ENCODE data around the gene CDHR4. TPM values are rescaled to one million over a fixed set of nuclear protein-coding genes. Genes with fewer than 3 reads are reported as not detected.

Gene CDHR4
- total and polyA plus RNA-seq, 9 of the 15 experiments (the other 6 are each of a cell fraction or from before 2014, with no cell fraction given), result 0.21 TPM; not detected in 8

- BruUV-seq (replicated peaks), result no TSS peak
- Histone ChIP-seq H3K4me3 (no peak overlapping the region), H4K20me1 (replicated peaks; ENCODE audit: control insufficient read depth, insufficient read depth, low read length) (no peaks in the 10 kb centered on the region), H3K79me2 (ENCODE audit: control insufficient read depth, insufficient read depth, low read length) (no peaks in the 10 kb centered on the region), H3K9ac (ENCODE audit: insufficient read depth in 1 of 2, low read depth in 2 of 2, low read length in 2 of 2) (no peak overlapping the region), H3K4me1 (replicated peaks in 1 of 2; ENCODE audit: control insufficient read depth in 2 of 2, insufficient read depth in 2 of 2, low read length in 2 of 2) (no peaks in the 10 kb centered on the region), H2AFZ (ENCODE audit: low read depth, low read length) (no peak overlapping the region), H3K27me3 (ENCODE audit: control insufficient read depth in 2 of 2, insufficient read depth in 2 of 2, low read length in 2 of 2) (no peaks in the 10 kb centered on the region), H3K27ac (ENCODE audit: extremely low read depth, low read depth, low read length) (no peak overlapping the region), H3K9me3 (replicated peaks; ENCODE audit: control insufficient read depth, insufficient read depth, low read depth, low read length) (no peaks in the 10 kb centered on the region), H3K4me2 (ENCODE audit: insufficient read depth, low read length) (no peak overlapping the region), H3K36me3 (ENCODE audit: control insufficient read depth, insufficient read depth, low read length) (peaks cover 58% of the 10 kb centered on the region), H3K9me1 (ENCODE audit: control insufficient read depth, insufficient read depth, low read length) (no peaks in the 10 kb centered on the region)
- WGBS (ENCODE audit: insufficient coverage, low coverage, missing lambda C conversion rate), result 86% methylated on average over 3 of the region's 3 CpGs
- peak; percentile 66 for TF ChIP-seq RFX1 (IDR thresholded peaks at IDR 0.05)
- TF ChIP-seq DDX20 (tag; IDR thresholded peaks at IDR 0.05; ENCODE audit: low read depth), result no peak
- in situ Hi-C loops (cut with MboI), result no loop called here
- FAIRE-seq (no peak), ATAC-seq (no peak), DNase-seq (ENCODE audit: extremely low read depth in 1 of 4, low spot score in 3 of 4) (no peak)
- intact Hi-C loops (cut with micrococcal nuclease), result no loop called here
- POLR2A ChIA-PET, result interaction anchor here (0.6 to 1.6 kb wide), 5 partner anchors 10 to 653 kb away, joined by 3 to 4 read pairs (median 4); partner anchors contain the start of genes INKA1 and TRAIP
- CTCF ChIA-PET (ENCODE audit: low intra/inter-chr PET ratio), result no interaction called here
Observed at GRCh38 chr3:49845694-49846093, 46.0 kb upstream of the CDHR4 start.

- no peak for ATAC-seq
- peaks cover 66% of the 10 kb centered on the region for H3K36me3 ChIP-seq (ENCODE audit: control insufficient read depth, insufficient read depth, low read length)
- no peaks in the 10 kb centered on the region for H4K20me1 ChIP-seq (replicated peaks; ENCODE audit: control insufficient read depth, insufficient read depth, low read length)
- no peaks in the 10 kb centered on the region for H3K4me1 ChIP-seq (replicated peaks in 1 of 2; ENCODE audit: control insufficient read depth in 2 of 2, insufficient read depth in 2 of 2, low read length in 2 of 2)
- ChIA-PET CTCF (ENCODE audit: low intra/inter-chr PET ratio) (no interaction called here), POLR2A (interaction anchor here (0.6 to 1.6 kb wide), 2 partner anchors 41 to 68 kb away, joined by 3 to 4 read pairs; partner anchors contain the start of gene INKA1)
- H3K9me1 ChIP-seq (ENCODE audit: control insufficient read depth, insufficient read depth, low read length), result no peaks in the 10 kb centered on the region
- no peak overlapping the region for H3K4me3 ChIP-seq
- WGBS (ENCODE audit: insufficient coverage, low coverage, missing lambda C conversion rate), result 66% methylated on average over 4 of the region's 5 CpGs
- in situ Hi-C loops (cut with MboI), result loop anchor here (5.0 kb wide), 1 partner anchor 142 kb away; no protein-coding TSS in a partner anchor
- no peak for TF ChIP-seq TAL1 (IDR thresholded peaks at IDR 0.05)
- DNase-seq (ENCODE audit: extremely low read depth in 1 of 4, low spot score in 3 of 4), result no peak
- H3K27ac ChIP-seq (ENCODE audit: extremely low read depth, low read depth, low read length), result no peak overlapping the region
- no peaks in the 10 kb centered on the region for H3K79me2 ChIP-seq (ENCODE audit: control insufficient read depth, insufficient read depth, low read length)
- H3K27me3 ChIP-seq (ENCODE audit: control insufficient read depth in 2 of 2, insufficient read depth in 2 of 2, low read length in 2 of 2), result no peaks in the 10 kb centered on the region
- no peaks in the 10 kb centered on the region for H3K9me3 ChIP-seq (replicated peaks; ENCODE audit: control insufficient read depth, insufficient read depth, low read depth, low read length)
- intact Hi-C loops (cut with micrococcal nuclease), result no loop called here
- no TSS peak for BruUV-seq (replicated peaks)
- FAIRE-seq, result no peak
- H3K4me2 ChIP-seq (ENCODE audit: insufficient read depth, low read length), result no peak overlapping the region
- H2AFZ ChIP-seq (ENCODE audit: low read depth, low read length), result no peak overlapping the region
- no peak overlapping the region for H3K9ac ChIP-seq (ENCODE audit: insufficient read depth in 1 of 2, low read depth in 2 of 2, low read length in 2 of 2)
Observed at GRCh38 chr3:49844464-49845183, 45.0 kb upstream of the CDHR4 start.
